Karpas-422 (cell line): Measurements from ENCODE around the gene MAEA. TPM values are rescaled to one million over a fixed set of nuclear protein-coding genes. Genes with fewer than 3 reads are reported as not detected.

Experiments used
- DNase-seq: peaks from one replicate; pipeline ENCODE4 v3.0.0-alpha.2; 2015
- H2AFZ ChIP-seq: fragments of 200-600 bp; sonication (generic); 2 replicates; pipeline ENCODE4 v1.6.1; 2014; ENCODE audit warnings: antibody characterized with exemption, low read length, mixed read lengths
- H3K27ac ChIP-seq: fragments of 200-600 bp; sonication (generic); 2 replicates; pipeline ENCODE4 v1.5.1; 2014; ENCODE audit warnings: mild to moderate bottlenecking, low read length, moderate library complexity
- H3K27me3 ChIP-seq: fragments of 200-600 bp; sonication (generic); 2 replicates; pipeline ENCODE4 v1.6.1; 2014; ENCODE audit warnings: low read length, mixed read lengths
- H3K36me3 ChIP-seq: fragments of 200-600 bp; sonication (generic); 2 replicates; pipeline ENCODE4 v1.6.1; 2014; ENCODE audit warnings: low read length, mixed read lengths; ENCODE audit not compliant: insufficient read depth
- H3K4me1 ChIP-seq: fragments of 200-600 bp; sonication (generic); 2 replicates; pipeline ENCODE4 v1.6.1; 2014; ENCODE audit warnings: mild to moderate bottlenecking, low read length, mixed read lengths
- H3K4me2 ChIP-seq: fragments of 200-600 bp; sonication (generic); 2 replicates; pipeline ENCODE4 v1.6.1; 2014; ENCODE audit warnings: low read length, low read depth, mild to moderate bottlenecking; ENCODE audit not compliant: poor library complexity, severe bottlenecking
- H3K4me3 ChIP-seq: fragments of 200-600 bp; sonication (generic); 2 replicates; pipeline ENCODE4 v1.5.1; 2014; ENCODE audit warnings: mild to moderate bottlenecking, antibody characterized with exemption, low read length, mixed read lengths
- H3K79me2 ChIP-seq: fragments of 200-600 bp; sonication (generic); 2 replicates; pipeline ENCODE4 v1.6.1; 2014; ENCODE audit warnings: mild to moderate bottlenecking, low read length, mixed read lengths
- H3K9ac ChIP-seq: fragments of 200-600 bp; sonication (generic); 2 replicates; pipeline ENCODE4 v1.6.0; 2014; ENCODE audit warnings: low read length
- H3K9me2 ChIP-seq: fragments of 200-600 bp; sonication (generic), shearing (Covaris generic); replicated peaks from 2 replicates; pipeline ENCODE4 v1.6.0; 2014; ENCODE audit warnings: mild to moderate bottlenecking, low read length, moderate library complexity; ENCODE audit not compliant: insufficient read depth
- H3K9me3 ChIP-seq: fragments of 300-700, 200-600 bp; sonication (generic); 2 replicates; pipeline ENCODE4 v1.6.1; 2014; ENCODE audit warnings: low read length, mixed read lengths
- H4K20me1 ChIP-seq: fragments of 200-600 bp; sonication (generic); 2 replicates; pipeline ENCODE4 v1.6.1; 2014; ENCODE audit warnings: mild to moderate bottlenecking, antibody characterized with exemption, low read length, low read depth; ENCODE audit not compliant: insufficient read depth
- total RNA-seq: library from RNA; depleted of rRNA; stranded (reverse); fragments of >200 nt; shearing (Covaris generic); gene quantifications from 2 replicates; pipeline ENCODE4 v1.2.3, GENCODE V29; 2014; ENCODE audit warnings: low replicate concordance; rRNA removed

MAEA gene
- total RNA-seq, result 31.3 and 54.0 TPM in 2 replicates

DNA sequence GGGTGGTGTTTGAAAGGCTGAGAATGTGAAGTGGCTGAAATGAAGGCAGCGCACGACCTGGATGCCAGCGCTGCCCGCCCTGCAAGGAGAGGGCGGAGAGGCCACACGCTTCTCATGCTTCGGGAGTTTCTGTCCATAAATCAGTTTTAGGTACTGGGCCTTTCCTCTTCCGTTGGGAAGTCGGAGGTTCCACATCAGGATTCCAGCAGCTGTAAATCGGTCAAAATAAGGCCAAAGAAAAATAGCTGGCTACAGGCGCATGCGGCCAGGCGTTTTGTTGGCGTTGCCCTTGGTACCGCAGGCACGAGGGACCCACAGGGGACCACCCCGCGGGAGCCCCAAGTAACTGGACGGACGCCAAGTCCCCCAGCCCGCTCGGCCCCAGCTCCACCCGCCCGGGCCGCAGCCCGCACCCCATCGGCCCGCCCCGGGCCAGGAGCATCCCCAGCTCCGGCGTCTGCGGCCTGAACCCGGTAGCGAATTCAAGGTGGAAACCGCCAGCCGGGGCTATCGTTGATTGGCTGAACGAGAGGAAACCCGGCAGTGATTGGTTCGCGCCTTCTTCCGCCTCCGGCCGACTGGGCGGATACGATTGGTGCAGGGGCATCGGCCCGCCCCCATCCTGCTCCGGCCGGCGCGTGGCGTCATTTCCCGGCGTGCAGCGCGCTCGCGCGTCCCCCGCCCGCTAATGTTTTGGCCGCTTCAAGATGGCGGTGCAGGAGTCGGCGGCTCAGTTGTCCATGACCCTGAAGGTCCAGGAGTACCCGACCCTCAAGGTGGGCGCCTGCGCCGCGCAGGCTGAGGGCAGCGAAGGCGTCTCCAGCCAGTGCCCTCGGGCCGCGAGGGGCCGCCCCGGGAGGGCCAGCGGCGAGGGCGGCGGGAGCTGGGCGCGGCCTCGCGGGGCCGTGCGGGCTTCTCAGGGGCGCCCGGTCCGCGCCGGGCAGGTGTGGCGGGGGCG is at the start of gene MAEA:
TSS of gene MAEA (plus strand) at position 685 of the 958 bp plus-strand sequence. CDS start at position 708, 23 bp downstream.
- Histone ChIP-seq H3K4me1 (peaks cover 43% of the 10 kb centered on the region), H4K20me1 (peaks cover 32% of the 10 kb centered on the region), H3K9ac (peak within 1 kb of the TSS; percentile 97), H3K27ac (no peak within 1 kb of the TSS), H3K79me2 (peaks cover 48% of the 10 kb centered on the region), H3K9me3 (0 out of 2 replicates have a peak, but pooled peaks cover 2% of the 10 kb centered on the region), H3K4me3 (peak within 1 kb of the TSS; percentile 99), H3K9me2 (no peaks in the 10 kb centered on the region), H3K4me2 (peak within 1 kb of the TSS; percentile 90), H3K27me3 (no peaks in the 10 kb centered on the region), H2AFZ (no peak within 1 kb of the TSS), H3K36me3 (no peaks in the 10 kb centered on the region)
- DNase-seq, result peak; percentile 99

DNA sequence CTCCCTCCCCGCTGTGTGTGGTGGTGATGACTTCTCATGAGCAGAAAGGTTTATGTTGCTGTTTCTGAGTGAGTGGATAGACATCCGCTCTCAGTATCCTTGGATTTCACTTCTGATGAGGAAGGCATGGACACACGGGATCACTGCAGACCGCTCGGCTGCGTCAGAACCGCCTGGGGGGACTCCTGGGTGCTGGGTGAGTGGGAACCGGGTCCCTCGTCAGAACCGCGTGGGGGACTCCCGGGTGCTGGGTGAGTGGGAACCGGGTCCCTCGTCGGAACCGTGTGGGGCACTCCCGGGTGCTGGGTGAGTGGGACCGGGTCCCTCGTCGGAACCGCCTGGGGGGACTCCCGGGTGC is 49.8 kb upstream of the MAEA start:
- Histone ChIP-seq H3K79me2 (peaks cover 49% of the 10 kb centered on the region), H3K4me1 (no peaks in the 10 kb centered on the region), H3K9me3 (no peaks in the 10 kb centered on the region), H2AFZ (no peak overlapping the region), H3K36me3 (no peaks in the 10 kb centered on the region), H3K4me2 (no peak overlapping the region), H3K9ac (no peak overlapping the region), H3K4me3 (no peak overlapping the region), H3K27ac (no peak overlapping the region), H3K27me3 (no peaks in the 10 kb centered on the region), H4K20me1 (peaks cover 62% of the 10 kb centered on the region), H3K9me2 (no peaks in the 10 kb centered on the region)
- no peak for DNase-seq

DNA sequence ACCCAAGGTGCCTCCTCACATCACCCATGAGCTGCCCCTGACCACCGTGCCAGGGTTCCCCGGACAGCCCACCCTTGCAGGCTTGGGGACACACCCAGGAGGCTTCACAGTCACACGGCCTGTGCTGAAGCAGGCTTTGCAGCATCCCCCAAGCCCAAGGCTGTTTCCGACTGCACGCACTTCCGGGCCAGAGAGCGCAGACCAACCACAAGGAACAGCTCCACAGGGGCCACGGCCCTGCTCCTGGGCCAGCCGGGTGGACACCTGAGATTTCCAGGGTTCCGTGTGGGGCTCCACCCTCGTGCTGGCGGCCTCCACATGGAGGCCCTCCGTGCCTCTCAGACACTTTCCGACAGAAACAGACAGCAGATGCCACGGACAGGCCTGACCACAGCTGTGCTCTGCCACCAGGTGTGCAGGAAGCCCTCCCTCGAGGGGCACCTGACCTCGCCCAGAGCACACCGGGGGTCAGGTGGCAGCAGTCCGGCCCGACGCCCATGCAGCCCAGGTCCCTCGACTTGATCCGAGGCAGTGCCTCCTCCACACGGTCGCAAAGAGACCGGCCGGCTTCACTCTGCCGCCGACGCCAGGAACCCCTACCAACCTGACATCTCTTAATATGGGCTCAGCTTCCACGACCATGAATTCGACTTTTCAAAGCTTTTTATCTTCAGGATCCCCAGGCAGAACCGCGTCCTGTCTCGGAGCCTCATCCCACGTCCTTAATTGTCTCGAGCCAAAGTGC is 48.8 kb upstream of the MAEA start:
- Histone ChIP-seq H3K4me3 (no peak overlapping the region), H3K9ac (no peak overlapping the region), H3K79me2 (peaks cover 59% of the 10 kb centered on the region), H3K9me2 (no peaks in the 10 kb centered on the region), H3K27me3 (no peaks in the 10 kb centered on the region), H3K36me3 (no peaks in the 10 kb centered on the region), H3K27ac (no peak overlapping the region), H3K4me1 (peaks cover under 1% of the 10 kb centered on the region; the same call in 1 of the 2 replicates), H3K9me3 (no peaks in the 10 kb centered on the region), H3K4me2 (no peak overlapping the region), H4K20me1 (peaks cover 62% of the 10 kb centered on the region), H2AFZ (no peak overlapping the region)
- no peak for DNase-seq

DNA sequence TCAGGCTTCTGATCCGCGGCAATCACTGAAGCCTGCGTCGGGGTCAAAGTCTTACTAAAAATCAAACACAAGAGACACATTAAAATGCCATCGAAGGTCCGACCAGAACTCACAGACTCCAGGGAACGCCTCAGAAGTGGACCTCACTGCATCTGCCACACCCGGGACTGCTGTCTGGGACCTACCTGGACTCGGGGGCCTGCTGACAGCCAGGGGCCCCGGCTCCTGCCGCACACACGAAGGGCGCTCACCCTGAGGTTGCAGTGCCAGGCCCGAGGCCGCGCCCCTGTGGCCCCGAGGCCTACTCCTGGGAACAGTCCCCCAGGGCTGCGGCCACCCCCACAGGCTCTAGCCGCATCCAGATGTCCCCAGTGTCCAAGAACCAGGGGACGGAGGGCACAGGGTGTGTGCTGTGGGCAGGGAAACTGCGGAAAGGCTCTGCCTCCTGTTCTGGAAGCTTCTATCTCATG is 48.2 kb upstream of the MAEA start:
- Histone ChIP-seq H2AFZ (no peak overlapping the region), H3K79me2 (peaks cover 65% of the 10 kb centered on the region), H3K9me3 (no peaks in the 10 kb centered on the region), H3K4me3 (no peak overlapping the region), H3K27ac (no peak overlapping the region), H3K4me1 (peaks cover 6% of the 10 kb centered on the region), H3K36me3 (no peaks in the 10 kb centered on the region), H3K9me2 (no peaks in the 10 kb centered on the region), H3K4me2 (no peak overlapping the region), H4K20me1 (peaks cover 67% of the 10 kb centered on the region), H3K9ac (no peak overlapping the region), H3K27me3 (no peaks in the 10 kb centered on the region)
- DNase-seq, result no peak

DNA sequence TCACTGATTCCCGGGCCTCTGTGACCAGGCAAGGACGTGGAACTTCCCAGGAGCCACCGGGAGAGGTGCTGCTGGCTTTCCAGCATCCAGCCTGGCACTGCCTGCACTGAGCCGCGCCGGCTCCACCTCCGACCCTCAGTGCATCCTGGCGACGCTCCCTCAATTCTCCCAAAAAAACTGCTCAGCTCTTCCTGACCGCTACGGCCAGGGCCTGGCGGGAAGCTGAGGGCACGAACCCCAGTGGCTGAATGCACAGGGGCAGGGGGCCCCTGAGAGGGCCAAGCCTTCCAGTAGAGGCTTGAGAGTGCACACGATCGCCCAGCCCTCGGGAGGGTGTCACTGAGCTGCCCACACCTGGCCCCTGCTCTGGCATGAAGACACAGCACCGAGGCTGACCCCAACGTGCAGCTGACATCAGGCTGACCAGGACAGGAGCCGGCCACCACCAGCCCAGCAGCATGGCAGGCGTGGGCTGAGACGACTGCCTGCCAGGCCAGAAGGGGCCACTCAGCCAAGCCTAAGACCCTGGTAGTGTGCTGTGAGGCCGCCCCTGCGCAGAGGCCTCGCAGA is 47.7 kb upstream of the MAEA start:
- no peak overlapping the region for H2AFZ ChIP-seq
- no peak overlapping the region for H3K27ac ChIP-seq
- H3K9me3 ChIP-seq, result no peaks in the 10 kb centered on the region
- H3K9me2 ChIP-seq, result no peaks in the 10 kb centered on the region
- no peak overlapping the region for H3K4me2 ChIP-seq
- DNase-seq, result no peak
- H3K4me3 ChIP-seq, result no peak overlapping the region
- H3K36me3 ChIP-seq, result no peaks in the 10 kb centered on the region
- H3K27me3 ChIP-seq, result no peaks in the 10 kb centered on the region
- H3K79me2 ChIP-seq, result peaks cover 70% of the 10 kb centered on the region
- H3K9ac ChIP-seq, result no peak overlapping the region
- H3K4me1 ChIP-seq, result peaks cover 11% of the 10 kb centered on the region
- H4K20me1 ChIP-seq, result peaks cover 72% of the 10 kb centered on the region

DNA sequence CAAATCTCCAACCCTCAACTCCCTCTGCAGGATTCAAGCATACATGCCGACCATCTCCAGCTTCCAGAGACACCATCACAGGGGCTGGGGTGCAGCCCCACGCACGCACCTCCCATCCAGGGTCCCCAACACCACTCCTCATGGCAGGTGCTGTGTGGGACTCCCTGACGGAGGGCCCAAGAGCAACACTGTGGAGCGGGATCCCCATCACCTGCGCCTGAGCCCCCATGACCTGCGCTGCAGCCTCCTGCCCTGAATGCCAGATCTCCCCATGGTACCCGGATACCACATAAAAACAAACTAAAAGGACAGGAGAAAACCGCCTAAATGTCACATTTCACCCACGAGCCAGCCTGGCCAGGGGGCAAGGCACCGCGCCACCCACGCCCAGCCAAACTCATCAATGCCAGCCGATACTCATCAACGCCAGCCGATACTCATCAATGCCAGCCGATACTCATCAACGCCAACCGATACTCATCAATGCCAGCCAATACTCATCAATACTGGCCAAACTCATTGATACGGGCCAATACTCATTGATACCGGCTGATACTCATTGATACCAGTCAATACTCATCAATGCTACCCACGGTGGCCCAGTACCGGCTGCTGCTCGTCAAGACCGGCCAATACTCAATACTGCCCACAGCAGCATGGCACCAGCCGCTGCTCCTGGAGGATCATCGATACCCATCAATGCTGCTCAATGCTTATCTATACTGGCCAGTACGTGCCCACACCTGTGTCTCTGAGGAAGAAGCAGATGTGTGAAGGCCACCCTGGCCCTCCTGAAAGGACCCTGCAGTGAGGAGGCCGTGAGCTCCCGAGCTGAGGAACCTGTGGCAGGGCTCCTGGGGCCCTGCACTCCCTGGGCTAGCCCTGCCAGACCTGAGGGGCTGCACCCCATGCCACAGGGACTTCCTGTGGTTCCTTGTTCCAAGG is 46.9 kb upstream of the MAEA start:
- H3K27me3 ChIP-seq, result no peaks in the 10 kb centered on the region
- no peak for DNase-seq
- H3K9me3 ChIP-seq, result no peaks in the 10 kb centered on the region
- H3K79me2 ChIP-seq, result peaks cover 78% of the 10 kb centered on the region
- H3K4me1 ChIP-seq, result peaks cover 16% of the 10 kb centered on the region
- H3K4me2 ChIP-seq, result no peak overlapping the region
- no peaks in the 10 kb centered on the region for H3K9me2 ChIP-seq
- no peak overlapping the region for H3K27ac ChIP-seq
- H3K4me3 ChIP-seq, result no peak overlapping the region
- H2AFZ ChIP-seq, result no peak overlapping the region
- no peaks in the 10 kb centered on the region for H3K36me3 ChIP-seq
- H4K20me1 ChIP-seq, result peaks cover 77% of the 10 kb centered on the region
- no peak overlapping the region for H3K9ac ChIP-seq

DNA sequence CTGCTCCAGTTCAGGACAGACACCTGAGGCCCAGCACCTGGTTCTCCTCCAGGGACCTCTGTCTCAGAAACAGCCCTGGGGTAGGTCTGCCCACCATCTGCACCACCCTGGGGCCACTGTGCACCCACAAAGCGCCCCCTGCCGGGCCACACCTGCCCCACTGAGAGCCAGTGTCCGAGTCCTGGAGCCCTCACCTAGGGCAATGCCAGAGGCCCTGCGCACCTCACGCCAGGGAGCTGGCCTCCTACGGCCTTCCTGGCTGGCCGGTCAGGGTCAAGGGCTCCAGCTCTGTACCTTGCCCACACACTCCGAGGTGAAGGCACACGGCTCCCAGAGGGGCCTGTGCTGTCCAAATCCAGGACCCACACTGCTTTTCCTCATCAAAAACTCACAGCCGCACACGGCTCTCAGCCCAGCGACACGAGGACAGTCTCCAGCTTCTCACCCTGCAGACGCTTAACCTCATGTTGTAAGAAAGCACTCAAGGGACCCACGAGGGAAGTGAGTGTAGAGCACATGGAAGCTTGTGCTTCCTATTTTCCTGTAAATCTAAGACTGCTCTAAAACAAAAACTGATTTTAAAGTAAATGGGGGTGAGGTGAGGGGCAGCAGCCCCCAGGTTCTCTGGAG is 46.1 kb upstream of the MAEA start:
- Histone ChIP-seq H3K36me3 (no peaks in the 10 kb centered on the region), H2AFZ (no peak overlapping the region), H3K4me2 (no peak overlapping the region), H3K27ac (no peak overlapping the region), H3K4me3 (no peak overlapping the region), H3K9ac (no peak overlapping the region), H3K27me3 (no peaks in the 10 kb centered on the region), H3K4me1 (peaks cover 16% of the 10 kb centered on the region), H3K9me2 (no peaks in the 10 kb centered on the region), H3K9me3 (no peaks in the 10 kb centered on the region), H3K79me2 (peaks cover 80% of the 10 kb centered on the region), H4K20me1 (peaks cover 70% of the 10 kb centered on the region)
- DNase-seq, result peak; percentile 65
